Fibroblast of mammary gland (primary cell): ENCODE measurements around the gene LRRC38.
"Not testable (repeated sequence)": the region's sequence is repeated elsewhere in the genome, so short reads cannot be mapped to it uniquely, and the experiment has no call there.

ENCODE experiments used
- DNase-seq: peaks from one replicate; pipeline ENCODE4 v3.0.0-alpha.2; 2010; ENCODE audit warnings: low read depth
- H3K4me3 ChIP-seq: 2 replicates; pipeline ENCODE4 v1.5.1; 2011; ENCODE audit warnings: low read depth, mild to moderate bottlenecking, low read length, moderate library complexity; ENCODE audit not compliant: control insufficient read depth
- CTCF ChIP-seq: conservative IDR thresholded peaks from 2 replicates; pipeline ENCODE4 v1.5.1; 2011; ENCODE audit warnings: low read depth, low read length, inconsistent platforms; ENCODE audit not compliant: control insufficient read depth, insufficient read depth

LRRC38 gene

DNA sequence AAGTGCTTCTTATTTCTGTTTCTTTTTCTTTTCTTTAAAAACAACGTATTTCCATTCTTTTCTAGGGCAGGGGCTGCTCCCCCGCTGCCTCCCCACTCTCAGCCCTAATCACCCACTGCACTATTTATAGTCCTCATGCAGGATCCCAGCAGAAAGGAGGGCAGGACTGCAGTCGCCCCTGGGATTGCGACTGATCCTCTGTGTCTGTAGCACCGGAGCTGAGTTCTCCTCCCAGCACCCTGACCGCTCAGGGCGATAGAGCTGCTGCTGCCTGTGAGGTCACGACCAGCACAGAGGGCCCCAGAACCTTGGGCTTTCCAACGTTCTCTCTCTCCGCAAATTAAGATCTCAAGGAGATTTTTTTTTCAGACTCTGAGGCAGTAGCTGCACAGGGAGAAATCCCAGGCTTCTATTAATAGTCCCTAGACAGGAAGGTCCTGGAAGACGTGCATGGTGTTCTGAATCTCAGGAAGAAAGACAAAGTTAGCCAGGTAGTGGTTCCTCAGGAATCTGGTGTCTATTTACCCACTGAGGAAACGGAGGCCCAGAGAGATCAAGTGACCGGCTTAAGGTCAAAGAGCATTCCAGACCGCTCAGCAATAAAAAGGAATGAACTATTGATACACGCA lies 56.8 kb downstream of the LRRC38 start:
- H3K4me3 ChIP-seq = no peak overlapping the region
- DNase-seq = no peak
- no peak for TF ChIP-seq CTCF

- no peak for TF ChIP-seq CTCF
- DNase-seq = no peak
- H3K4me3 ChIP-seq = no peak overlapping the region
Observed at GRCh38 chr1:13451399-13451965, 62.3 kb downstream of the LRRC38 start.

DNA sequence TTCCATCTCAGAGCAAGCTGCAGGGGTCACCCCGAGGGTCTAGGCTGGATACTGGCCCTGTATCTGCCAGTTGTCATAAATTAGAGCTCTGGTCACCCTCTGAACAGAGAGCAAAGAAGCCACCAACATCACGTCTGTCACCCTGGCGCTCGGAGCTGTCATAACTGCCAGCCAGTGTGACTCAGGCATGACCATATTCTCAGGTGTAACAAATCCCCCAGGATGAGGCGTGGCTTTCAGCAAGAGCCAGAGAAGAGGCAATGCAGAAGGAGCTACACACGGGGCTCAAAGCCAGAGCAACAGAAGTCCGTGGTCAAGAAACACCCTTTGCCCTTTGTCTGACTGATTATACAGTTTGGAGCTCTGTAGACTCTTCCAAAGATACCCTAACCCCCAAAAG lies 63.6 kb downstream of the LRRC38 start:
- no peak for TF ChIP-seq CTCF
- DNase-seq = no peak
- no peak overlapping the region for H3K4me3 ChIP-seq

GRCh38 chr1:13443335-13443979 lies 70.3 kb downstream of the LRRC38 start:
- DNase-seq = no peak

GRCh38 chr1:13439104-13439783 lies 74.6 kb downstream of the LRRC38 start:
- not testable (repeated sequence) for H3K4me3 ChIP-seq, DNase-seq

More at GRCh38 chr1:13443335-13443979, 70.3 kb downstream of the LRRC38 start:
- no peak for TF ChIP-seq CTCF
- no peak overlapping the region for H3K4me3 ChIP-seq

DNA sequence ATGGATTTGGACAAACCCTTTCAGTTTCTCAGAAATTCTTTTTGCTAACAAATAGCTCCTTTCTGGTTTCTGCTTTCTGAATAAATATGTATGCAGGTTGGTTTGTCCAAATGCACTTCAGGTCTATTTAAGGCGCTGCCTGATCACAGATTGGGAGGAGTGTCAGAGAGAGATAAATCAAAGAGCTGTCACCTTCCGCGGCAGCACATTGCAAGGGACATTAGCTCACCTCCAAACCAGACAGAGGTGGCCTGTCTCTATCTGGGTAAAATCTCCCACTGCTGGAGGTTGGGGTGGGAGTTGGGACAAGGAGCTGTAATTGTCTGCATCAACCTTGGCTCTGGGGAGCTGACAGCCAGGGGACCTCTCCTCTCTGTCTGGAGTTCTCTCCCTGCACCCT lies 78.3 kb downstream of the LRRC38 start:
- DNase-seq = no peak
- H3K4me3 ChIP-seq = no peak overlapping the region
- TF ChIP-seq CTCF = no peak

- H3K4me3 ChIP-seq, DNase-seq: not testable (repeated sequence)
Observed at GRCh38 chr1:13433694-13434358, 80.0 kb downstream of the LRRC38 start.
